ENCODE results near the gene DNAJB8.

DNA sequence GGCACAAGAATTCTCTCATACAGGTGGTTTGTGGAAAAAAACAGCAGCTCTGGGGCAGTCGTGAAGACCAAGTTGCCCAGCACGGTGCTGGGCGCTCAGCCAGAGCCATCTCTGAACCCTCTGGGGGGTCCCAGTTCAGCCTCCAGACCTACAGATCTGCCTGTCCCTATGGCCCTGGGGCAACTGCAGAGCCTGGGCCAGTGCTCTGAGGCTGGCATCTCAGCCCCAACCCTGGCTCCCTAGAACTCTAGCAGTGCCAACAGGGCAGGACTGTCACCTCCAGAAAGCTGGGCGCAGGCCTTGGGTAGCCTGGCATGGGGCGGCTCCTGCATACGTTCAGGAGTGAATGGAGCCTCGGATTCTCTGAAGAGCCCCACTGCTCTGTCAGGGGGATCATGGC, 44.7 kb downstream of the DNAJB8 start:
- TF ChIP-seq, protein P1, sequence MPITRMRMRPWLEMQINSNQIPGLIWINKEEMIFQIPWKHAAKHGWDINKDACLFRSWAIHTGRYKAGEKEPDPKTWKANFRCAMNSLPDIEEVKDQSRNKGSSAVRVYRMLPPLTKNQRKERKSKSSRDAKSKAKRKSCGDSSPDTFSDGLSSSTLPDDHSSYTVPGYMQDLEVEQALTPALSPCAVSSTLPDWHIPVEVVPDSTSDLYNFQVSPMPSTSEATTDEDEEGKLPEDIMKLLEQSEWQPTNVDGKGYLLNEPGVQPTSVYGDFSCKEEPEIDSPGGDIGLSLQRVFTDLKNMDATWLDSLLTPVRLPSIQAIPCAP (CRISPR knock-in tag; IDR thresholded peaks at IDR 0.05; ENCODE audit: borderline replicate concordance), result no peak
- no peak for TF ChIP-seq ETV6 (IDR thresholded peaks at IDR 0.05; ENCODE audit: borderline replicate concordance in 1 of 2, low read depth in 2 of 2, low read length in 1 of 2)
- TF ChIP-seq ETV6 (CRISPR knock-in tag; IDR thresholded peaks at IDR 0.05; ENCODE audit: borderline replicate concordance), result no peak
- TF ChIP-seq, protein P2, sequence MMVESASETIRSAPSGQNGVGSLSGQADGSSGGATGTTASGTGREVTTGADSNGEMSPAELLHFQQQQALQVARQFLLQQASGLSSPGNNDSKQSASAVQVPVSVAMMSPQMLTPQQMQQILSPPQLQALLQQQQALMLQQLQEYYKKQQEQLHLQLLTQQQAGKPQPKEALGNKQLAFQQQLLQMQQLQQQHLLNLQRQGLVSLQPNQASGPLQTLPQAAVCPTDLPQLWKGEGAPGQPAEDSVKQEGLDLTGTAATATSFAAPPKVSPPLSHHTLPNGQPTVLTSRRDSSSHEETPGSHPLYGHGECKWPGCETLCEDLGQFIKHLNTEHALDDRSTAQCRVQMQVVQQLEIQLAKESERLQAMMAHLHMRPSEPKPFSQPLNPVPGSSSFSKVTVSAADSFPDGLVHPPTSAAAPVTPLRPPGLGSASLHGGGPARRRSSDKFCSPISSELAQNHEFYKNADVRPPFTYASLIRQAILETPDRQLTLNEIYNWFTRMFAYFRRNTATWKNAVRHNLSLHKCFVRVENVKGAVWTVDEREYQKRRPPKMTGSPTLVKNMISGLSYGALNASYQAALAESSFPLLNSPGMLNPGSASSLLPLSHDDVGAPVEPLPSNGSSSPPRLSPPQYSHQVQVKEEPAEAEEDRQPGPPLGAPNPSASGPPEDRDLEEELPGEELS (CRISPR knock-in tag; IDR thresholded peaks at IDR 0.05; ENCODE audit: borderline replicate concordance), result no peak
- no peak for TF ChIP-seq SAFB2 (IDR thresholded peaks at IDR 0.05; ENCODE audit: borderline replicate concordance, low read depth, low read length, severe bottlenecking)
- TF ChIP-seq YBX1 (IDR thresholded peaks at IDR 0.05), result no peak
- TF ChIP-seq, protein P3, sequence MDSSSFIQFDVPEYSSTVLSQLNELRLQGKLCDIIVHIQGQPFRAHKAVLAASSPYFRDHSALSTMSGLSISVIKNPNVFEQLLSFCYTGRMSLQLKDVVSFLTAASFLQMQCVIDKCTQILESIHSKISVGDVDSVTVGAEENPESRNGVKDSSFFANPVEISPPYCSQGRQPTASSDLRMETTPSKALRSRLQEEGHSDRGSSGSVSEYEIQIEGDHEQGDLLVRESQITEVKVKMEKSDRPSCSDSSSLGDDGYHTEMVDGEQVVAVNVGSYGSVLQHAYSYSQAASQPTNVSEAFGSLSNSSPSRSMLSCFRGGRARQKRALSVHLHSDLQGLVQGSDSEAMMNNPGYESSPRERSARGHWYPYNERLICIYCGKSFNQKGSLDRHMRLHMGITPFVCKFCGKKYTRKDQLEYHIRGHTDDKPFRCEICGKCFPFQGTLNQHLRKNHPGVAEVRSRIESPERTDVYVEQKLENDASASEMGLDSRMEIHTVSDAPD (CRISPR knock-in tag; IDR thresholded peaks at IDR 0.05), result no peak
- no peak for TF ChIP-seq ZFP1 (CRISPR knock-in tag; IDR thresholded peaks at IDR 0.05)
- TF ChIP-seq SMARCC2 (IDR thresholded peaks at IDR 0.05; ENCODE audit: low read depth), result no peak

Measured in K562 (cell line).